Endothelial cell of umbilical vein (primary cell): ENCODE results near the gene LONP2. TPM values are rescaled to one million over a fixed set of nuclear protein-coding genes. Genes with fewer than 3 reads are reported as not detected.

ENCODE experiments used
- BruUV-seq: library from RNA; stranded (reverse); fragments of 400-500 nt; replicated peaks from 2 replicates; lab custom pipeline; 2021; lab: Mats Ljungman, UMichigan
- CTCF ChIA-PET: fragments of 300-600, 350-600 bp; sonication (Branson Sonifier 250); formaldehyde crosslinking; loops from one replicate; lab custom pipeline; 2021; ENCODE audit warnings: antibody characterized with exemption, inconsistent platforms; lab: Charles Lee
- POLR2A ChIA-PET: fragments of 300-600, 350-600 bp; sonication (Branson Sonifier 250); formaldehyde crosslinking; loops from one replicate; lab custom pipeline; 2021; ENCODE audit warnings: antibody characterized with exemption, inconsistent platforms; lab: Charles Lee
- DNase-seq: peaks from one replicate; pipeline ENCODE4 v3.0.0-alpha.2; 2011; ENCODE audit warnings: low read depth, low spot score
- FAIRE-seq: peaks from 2 replicates; lab custom pipeline; 2011; peaks lifted over from hg19 to GRCh38; lab: Jason Lieb, UNC
- H2AFZ ChIP-seq: 2 replicates; pipeline ENCODE4 v1.6.0; 2012; ENCODE audit warnings: low read depth, low read length, control low read depth, inconsistent platforms
- H3K27ac ChIP-seq: 2 replicates; pipeline ENCODE4 v1.5.1; 2011; ENCODE audit warnings: low read depth, mild to moderate bottlenecking, control low read depth, low read length, moderate library complexity; ENCODE audit not compliant: insufficient read depth
- H3K27me3 ChIP-seq, 2 experiments: 2 replicates each; pipeline versions ENCODE4 v1.6.0 to v1.6.1; 2011; ENCODE audit warnings: low read length in 2 of 2, mixed read lengths in 1 of 2; ENCODE audit not compliant: control insufficient read depth in 2 of 2, insufficient read depth in 2 of 2
- H3K36me3 ChIP-seq, 2 experiments: 2 replicates in 1 of 2; 3 replicates in 1 of 2; pipeline ENCODE4 v1.5.1; 2011; ENCODE audit warnings: low read length in 2 of 2, mild to moderate bottlenecking in 1 of 2, moderate library complexity in 1 of 2; ENCODE audit not compliant: control insufficient read depth in 2 of 2, insufficient read depth in 2 of 2; ENCODE audit errors: extremely low read depth in 1 of 2
- H3K4me1 ChIP-seq: 3 replicates; pipeline ENCODE4 v1.5.1; 2011; ENCODE audit warnings: mild to moderate bottlenecking, low read length; ENCODE audit not compliant: control insufficient read depth, insufficient read depth; ENCODE audit errors: extremely low read depth
- H3K4me2 ChIP-seq: 2 replicates; pipeline ENCODE4 v1.6.1; 2011; ENCODE audit warnings: low read length, control low read depth, mixed read lengths; ENCODE audit not compliant: insufficient read depth
- H3K4me3 ChIP-seq, 3 experiments: fragments of 200-600 bp in 1 of 3; sonication (generic), shearing (Covaris generic) in 1 of 3; replicated peaks in 1 of 3; 2 replicates each; pipeline ENCODE4 v1.5.1; 2011 to 2016; ENCODE audit warnings: control low read depth in 3 of 3, low read length in 3 of 3, mild to moderate bottlenecking in 2 of 3, inconsistent platforms in 1 of 3, low read depth in 1 of 3, moderate library complexity in 1 of 3; ENCODE audit not compliant: insufficient read depth in 1 of 3
- H3K79me2 ChIP-seq: 2 replicates; pipeline ENCODE4 v1.6.0; 2012; ENCODE audit warnings: low read length, inconsistent platforms; ENCODE audit not compliant: control insufficient read depth, insufficient read depth
- H3K9ac ChIP-seq: replicated peaks from 2 replicates; pipeline ENCODE3; 2011; ENCODE audit warnings: low read length, control low read depth; ENCODE audit not compliant: insufficient read depth; ENCODE audit errors: extremely low read depth
- H3K9me1 ChIP-seq: replicated peaks from 3 replicates; pipeline ENCODE4 v1.6.0; 2011; ENCODE audit warnings: mild to moderate bottlenecking, low read length; ENCODE audit not compliant: control insufficient read depth, insufficient read depth; ENCODE audit errors: extremely low read depth
- H3K9me3 ChIP-seq: replicated peaks from 2 replicates; pipeline ENCODE4 v1.5.1; 2012; ENCODE audit warnings: low read length, inconsistent platforms; ENCODE audit not compliant: control insufficient read depth, insufficient read depth
- H4K20me1 ChIP-seq: replicated peaks from 2 replicates; pipeline ENCODE3; 2011; ENCODE audit warnings: mild to moderate bottlenecking, low read length; ENCODE audit not compliant: control insufficient read depth, insufficient read depth; ENCODE audit errors: extremely low read depth
- EZH2 ChIP-seq: IDR thresholded peaks from 2 replicates; pipeline ENCODE4 v1.6.1; 2012; ENCODE audit warnings: borderline replicate concordance, low read depth, mild to moderate bottlenecking, moderate library complexity, low read length, inconsistent platforms; ENCODE audit not compliant: severe bottlenecking
- FOS ChIP-seq: IDR thresholded peaks from 2 replicates; pipeline ENCODE4 v1.6.1; 2011; ENCODE audit warnings: mild to moderate bottlenecking, low read length, moderate library complexity, borderline replicate concordance; ENCODE audit not compliant: insufficient read depth
- GATA2 ChIP-seq: IDR thresholded peaks from 2 replicates; pipeline ENCODE4 v1.7.0; 2011; ENCODE audit warnings: low read depth, mild to moderate bottlenecking, moderate library complexity, mixed read lengths, low read length; ENCODE audit not compliant: insufficient read length, insufficient read depth
- JUN ChIP-seq: IDR thresholded peaks from 2 replicates; pipeline ENCODE4 v1.6.1; 2011; ENCODE audit warnings: borderline replicate concordance, low read depth; ENCODE audit not compliant: insufficient read length, insufficient read depth
- MYC ChIP-seq: IDR thresholded peaks from one replicate; pipeline ENCODE4 v1.6.1; 2011; ENCODE audit warnings: mild to moderate bottlenecking, low read depth, low read length
- POLR2A ChIP-seq: IDR thresholded peaks from 2 replicates; pipeline ENCODE4 v1.6.1; 2012; ENCODE audit warnings: low read depth, mild to moderate bottlenecking, control low read depth, low read length
- POLR2AphosphoS5 ChIP-seq: IDR thresholded peaks from 2 replicates; pipeline ENCODE4 v1.6.1; 2012; ENCODE audit warnings: low read depth, mild to moderate bottlenecking, control low read depth, low read length, moderate library complexity; ENCODE audit not compliant: insufficient read depth
- dilution Hi-C: fragments of 300-500 bp; cut with MboI; formaldehyde crosslinking; loops from one replicate; pipeline ENCODE4 v1.15.0; 2019; ENCODE audit warnings: low sequenced_read_pairs; ENCODE audit not compliant: extremely low pct_ligation_motif_present
- intact Hi-C: fragments of 100-400 bp; cut with micrococcal nuclease; formaldehyde crosslinking; loops from one replicate; pipeline ENCODE4 v1.10.0; 2022
- polyA plus RNA-seq, 4 experiments: library from polyadenylated mRNA; depleted of rRNA in 3 of 4; stranded (reverse) in 3 of 4; unstranded in 1 of 4; fragments of >200 nt; gene quantifications; 2 replicates each; pipeline versions ENCODE4 v1.2.1 to v1.2.3, GENCODE V29; 2011 to 2012; ENCODE audit warnings: missing spikeins in 1 of 4
- total RNA-seq: library from RNA; stranded (reverse); gene quantifications from 2 replicates; pipeline ENCODE4 v1.2.3, GENCODE V29; 2021
- TF ChIP-seq, protein P1 (sequence below), 2 donors: IDR thresholded peaks; 1 replicate in 1 of 2; 2 replicates in 1 of 2; pipeline ENCODE4 v1.5.1; 2011; ENCODE audit warnings: low read length in 2 of 2, mild to moderate bottlenecking in 2 of 2, moderate library complexity in 2 of 2, control low read depth in 1 of 2, inconsistent platforms in 1 of 2, low read depth in 1 of 2; ENCODE audit not compliant: insufficient read depth in 1 of 2; ENCODE audit errors: extremely low read depth in 1 of 2

Gene LONP2
- total and polyA plus RNA-seq, 2 donors (not counting 3 experiments of a cell fraction or from before 2014, with no cell fraction given), result 13.5 to 38.4 TPM

DNA sequence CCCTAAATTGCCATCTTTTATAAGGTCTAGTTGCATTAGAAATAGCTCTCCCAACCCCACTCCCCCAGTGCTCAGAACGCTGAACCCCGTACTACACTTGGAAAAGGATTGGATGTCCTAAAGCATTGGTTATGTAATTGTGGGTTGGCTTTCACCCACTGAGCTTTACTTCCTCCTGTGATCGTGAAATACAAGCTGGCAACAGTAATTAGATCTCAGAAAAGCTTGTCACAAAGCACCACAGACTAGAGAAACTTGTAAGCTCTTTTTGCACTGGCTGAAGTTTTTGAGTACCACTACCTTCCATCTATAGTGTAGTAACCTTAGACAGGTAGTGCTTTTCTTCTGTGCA is 86.7 kb downstream of the LONP2 start:
- Histone ChIP-seq H3K27me3 (no peaks in the 10 kb centered on the region), H4K20me1 (no peaks in the 10 kb centered on the region), H3K4me2 (no peak overlapping the region), H3K27ac (no peak overlapping the region), H3K79me2 (no peaks in the 10 kb centered on the region), H2AFZ (no peak overlapping the region), H3K36me3 (peaks cover 0 to 5% of the 10 kb centered on the region in 2 experiments), H3K4me3 (no peak overlapping the region), H3K4me1 (peaks cover 2% of the 10 kb centered on the region), H3K9ac (no peak overlapping the region), H3K9me1 (no peaks in the 10 kb centered on the region), H3K9me3 (no peaks in the 10 kb centered on the region)
- DNase-seq, result no peak
- no peak for FAIRE-seq
- intact Hi-C loops (no loop called here), dilution Hi-C loops (no loop called here)
- CTCF ChIA-PET, result interaction anchor here (0.8 to 1.5 kb wide), 6 partner anchors 11 to 299 kb away, joined by 3 to 5 read pairs (median 4); no protein-coding TSS in a partner anchor
- TF ChIP-seq FOS (no peak), GATA2 (no peak), MYC (no peak), POLR2A (no peak), EZH2 (no peak), JUN (no peak), POLR2AphosphoS5 (no peak)
- TF ChIP-seq, protein P1, sequence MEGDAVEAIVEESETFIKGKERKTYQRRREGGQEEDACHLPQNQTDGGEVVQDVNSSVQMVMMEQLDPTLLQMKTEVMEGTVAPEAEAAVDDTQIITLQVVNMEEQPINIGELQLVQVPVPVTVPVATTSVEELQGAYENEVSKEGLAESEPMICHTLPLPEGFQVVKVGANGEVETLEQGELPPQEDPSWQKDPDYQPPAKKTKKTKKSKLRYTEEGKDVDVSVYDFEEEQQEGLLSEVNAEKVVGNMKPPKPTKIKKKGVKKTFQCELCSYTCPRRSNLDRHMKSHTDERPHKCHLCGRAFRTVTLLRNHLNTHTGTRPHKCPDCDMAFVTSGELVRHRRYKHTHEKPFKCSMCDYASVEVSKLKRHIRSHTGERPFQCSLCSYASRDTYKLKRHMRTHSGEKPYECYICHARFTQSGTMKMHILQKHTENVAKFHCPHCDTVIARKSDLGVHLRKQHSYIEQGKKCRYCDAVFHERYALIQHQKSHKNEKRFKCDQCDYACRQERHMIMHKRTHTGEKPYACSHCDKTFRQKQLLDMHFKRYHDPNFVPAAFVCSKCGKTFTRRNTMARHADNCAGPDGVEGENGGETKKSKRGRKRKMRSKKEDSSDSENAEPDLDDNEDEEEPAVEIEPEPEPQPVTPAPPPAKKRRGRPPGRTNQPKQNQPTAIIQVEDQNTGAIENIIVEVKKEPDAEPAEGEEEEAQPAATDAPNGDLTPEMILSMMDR (IDR thresholded peaks at IDR 0.05; ENCODE audit: extremely low read depth in 1 of 2, insufficient read depth in 1 of 2, low read depth in 1 of 2, low read length in 2 of 2), result no peak
- POLR2A ChIA-PET, result interaction anchor here (0.6 kb wide), 1 partner anchor 18 kb away, joined by 8 read pairs; no protein-coding TSS in a partner anchor
- no TSS peak for BruUV-seq
